ENCODE results near the gene LDLRAD4.

- TF ChIP-seq CTCF (IDR thresholded peaks at IDR 0.05) (no peak), POLR2A (IDR thresholded peaks at IDR 0.05) (no peak)
Observed at GRCh38 chr18:13379062-13379865, 160.7 kb downstream of the LDLRAD4 start.
